Measurements from ENCODE around the gene DOCK1.
"Not testable (repeated sequence)": the region's sequence is repeated elsewhere in the genome, so short reads cannot be mapped to it uniquely, and the experiment has no call there.

The DOCK1 gene

GRCh38 chr10:126904818-126905701 lies at the start of gene DOCK1:
Gene DOCK1 (plus strand): TSS chr10:126905428. CDS start chr10:126905518, 90 bp downstream.
- DNase-seq, result no peak

DNA sequence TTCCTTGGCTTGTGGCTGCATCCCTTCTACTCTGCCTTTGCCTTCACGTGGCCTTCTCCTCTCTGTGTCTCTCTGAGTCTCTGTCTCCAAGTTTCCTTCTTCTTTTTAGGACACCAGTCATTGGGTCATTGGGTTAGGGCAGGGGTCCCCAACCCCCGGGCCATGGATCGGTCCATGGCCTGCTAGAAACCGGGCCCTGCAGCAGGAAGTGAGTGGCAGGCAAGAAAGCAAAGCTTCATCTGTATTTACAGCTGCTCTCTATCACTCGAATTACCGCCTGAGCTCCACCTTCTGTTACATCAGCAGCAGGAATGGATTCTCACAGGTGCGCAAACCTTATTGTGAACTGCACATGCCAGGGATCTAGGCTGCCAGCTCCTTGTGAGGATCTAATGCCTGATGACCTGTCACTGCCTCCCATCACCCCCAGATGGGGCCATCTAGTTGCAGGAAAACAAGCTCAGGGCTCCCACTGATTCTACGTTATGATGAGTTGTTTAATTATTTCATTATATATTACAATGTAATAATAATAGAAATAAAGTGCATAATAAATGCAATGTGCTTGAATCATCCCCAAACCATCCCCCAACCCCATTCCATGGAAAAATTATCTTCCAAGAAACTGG lies 47.9 kb upstream of the DOCK1 start:
- DNase-seq, result no peak

DNA sequence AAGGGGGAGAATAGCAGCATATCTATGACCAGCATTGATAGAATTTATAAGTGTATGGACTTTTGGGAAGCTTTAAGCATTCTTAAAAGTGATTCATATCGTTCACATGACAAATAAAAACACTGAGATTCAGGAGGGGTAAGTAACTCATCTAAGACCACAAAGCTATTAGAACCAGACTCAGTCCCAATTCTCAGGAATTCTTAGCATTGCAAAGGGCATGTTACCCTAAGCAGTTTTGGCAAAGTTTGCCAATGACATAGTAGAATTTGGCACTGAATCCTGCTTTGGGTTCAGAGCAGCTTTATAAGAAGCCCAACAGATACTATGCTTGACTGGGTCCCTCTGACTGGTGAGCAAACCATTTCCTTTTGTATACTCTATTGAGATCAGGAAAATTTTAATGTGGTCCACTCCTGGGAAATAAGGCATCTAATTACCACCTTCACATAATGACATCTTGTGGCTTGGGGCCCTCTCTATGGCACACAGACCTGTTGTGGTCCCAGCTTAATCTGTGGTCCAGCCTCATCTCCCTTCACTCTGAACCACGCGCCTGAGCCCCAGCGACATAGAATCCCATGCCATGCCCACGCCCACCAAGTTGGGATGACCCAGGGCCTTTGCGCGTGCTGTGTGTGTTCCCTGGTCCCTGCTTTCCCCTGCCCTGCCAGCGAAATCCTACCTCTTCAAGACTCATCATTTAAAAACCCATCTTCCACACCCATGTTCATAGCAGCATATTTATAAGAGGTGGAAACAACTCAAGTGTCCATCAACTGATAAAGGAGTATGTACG lies 37.5 kb upstream of the DOCK1 start:
- DNase-seq, result no peak

- no peak for DNase-seq
These were observed 36.9 kb upstream of the DOCK1 start for GRCh38 chr10:126868371-126868770.

- DNase-seq, result no peak
These were observed 33.1 kb upstream of the DOCK1 start for GRCh38 chr10:126872135-126872534.

DNA sequence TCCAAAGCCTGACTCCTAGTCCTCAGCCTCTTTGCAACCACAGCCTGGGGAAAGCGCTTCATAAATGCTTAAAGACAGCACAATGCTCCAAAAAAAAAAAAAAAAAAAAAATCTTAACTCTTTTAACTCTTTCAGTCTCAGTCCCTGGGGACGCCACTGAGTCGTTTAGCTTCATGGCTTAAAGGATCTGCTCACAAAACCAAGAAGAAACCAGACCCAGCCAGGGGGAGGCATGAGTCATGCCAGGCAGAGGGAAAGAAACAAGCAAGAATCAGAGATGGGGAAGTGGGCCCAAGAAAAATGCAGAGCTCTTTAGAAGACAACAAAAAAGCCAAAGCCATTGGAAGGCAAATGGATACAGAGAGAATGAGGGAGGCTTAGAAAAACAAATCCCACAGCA lies 32.5 kb upstream of the DOCK1 start:
- no peak for DNase-seq

- no peak for DNase-seq
These were observed 28.8 kb upstream of the DOCK1 start for GRCh38 chr10:126876456-126876855.

DNA sequence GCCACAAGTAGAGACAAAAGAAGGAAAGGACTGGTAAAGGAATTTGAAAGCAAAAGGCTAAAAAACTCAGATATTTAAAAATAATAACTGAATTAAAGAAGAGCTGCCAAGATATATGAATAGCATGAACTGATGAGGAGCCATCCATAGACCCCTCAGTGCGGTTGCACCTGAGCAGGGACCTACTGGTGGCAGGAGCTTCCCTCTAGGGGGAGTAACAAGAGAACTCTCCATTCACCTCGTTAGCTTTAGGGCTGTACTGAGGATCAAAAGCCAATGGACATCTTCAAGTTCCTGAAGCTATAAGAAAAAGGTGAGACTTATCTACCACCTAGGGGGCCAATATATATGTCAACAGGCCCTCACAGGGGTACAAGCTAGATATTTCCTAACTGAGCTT lies 27.8 kb upstream of the DOCK1 start:
- DNase-seq, result no peak

DNA sequence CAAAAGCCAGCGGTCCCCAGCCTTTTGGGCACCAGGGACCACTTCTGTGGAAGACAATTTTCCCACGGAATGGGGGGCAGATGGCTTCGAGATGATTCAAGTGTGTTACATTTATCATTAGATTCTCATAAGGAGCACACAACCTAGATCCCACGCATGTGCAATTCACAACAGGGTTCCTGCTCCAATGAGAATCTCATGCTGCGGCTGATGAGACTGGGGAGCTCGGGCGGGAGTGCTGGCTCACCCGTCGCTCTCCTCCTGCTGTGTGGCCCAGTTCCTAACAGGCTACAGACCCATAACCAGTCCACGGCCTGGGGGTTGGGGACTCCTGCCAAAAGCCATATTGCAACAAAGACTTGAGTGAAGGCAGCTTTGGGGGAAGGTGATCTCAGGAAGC lies 26.6 kb upstream of the DOCK1 start:
- DNase-seq, result no peak

DNA sequence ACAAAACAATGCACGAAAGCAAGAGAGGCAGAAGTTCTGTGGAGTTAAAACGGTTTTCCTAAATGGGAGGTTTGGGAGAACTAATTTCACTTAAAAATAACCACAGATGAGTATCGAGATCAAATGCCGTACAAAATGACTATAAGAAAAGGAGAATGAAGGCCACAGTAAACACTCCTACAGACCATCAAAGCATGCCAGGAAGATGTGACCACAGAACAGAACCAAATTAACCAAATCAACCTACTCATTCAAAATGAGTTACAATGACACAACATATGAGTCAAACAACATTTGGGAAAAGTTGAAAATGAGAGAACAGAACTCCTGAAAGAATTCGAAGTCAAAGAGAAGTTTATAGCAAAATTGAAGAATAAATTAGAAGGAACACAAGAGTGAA lies 24.3 kb upstream of the DOCK1 start:
- DNase-seq, result no peak

DNA sequence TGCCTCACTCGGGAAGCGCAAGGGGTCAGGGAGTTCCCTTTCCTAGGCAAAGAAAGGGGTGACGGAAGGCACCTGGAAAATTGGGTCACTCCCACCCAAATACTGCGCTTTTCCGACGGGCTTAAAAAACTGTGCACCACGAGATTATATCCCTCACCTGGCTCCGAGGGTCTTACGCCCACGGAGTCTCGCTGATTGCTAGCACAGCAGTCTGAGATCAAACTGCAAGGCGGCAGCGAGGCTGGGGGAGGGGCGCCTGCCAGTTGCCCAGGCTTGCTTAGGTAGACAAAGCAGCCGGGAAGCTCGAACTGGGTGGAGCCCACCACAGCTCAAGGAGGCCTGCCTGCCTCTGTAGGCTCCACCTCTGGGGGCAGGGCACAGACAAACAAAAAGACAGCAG lies 23.2 kb upstream of the DOCK1 start:
- DNase-seq, result not testable (repeated sequence)

- not testable (repeated sequence) for DNase-seq
These were observed 16.8 kb upstream of the DOCK1 start for GRCh38 chr10:126888436-126888835.

- DNase-seq, result no peak
These were observed 15.8 kb upstream of the DOCK1 start for GRCh38 chr10:126889421-126889820.

DNA sequence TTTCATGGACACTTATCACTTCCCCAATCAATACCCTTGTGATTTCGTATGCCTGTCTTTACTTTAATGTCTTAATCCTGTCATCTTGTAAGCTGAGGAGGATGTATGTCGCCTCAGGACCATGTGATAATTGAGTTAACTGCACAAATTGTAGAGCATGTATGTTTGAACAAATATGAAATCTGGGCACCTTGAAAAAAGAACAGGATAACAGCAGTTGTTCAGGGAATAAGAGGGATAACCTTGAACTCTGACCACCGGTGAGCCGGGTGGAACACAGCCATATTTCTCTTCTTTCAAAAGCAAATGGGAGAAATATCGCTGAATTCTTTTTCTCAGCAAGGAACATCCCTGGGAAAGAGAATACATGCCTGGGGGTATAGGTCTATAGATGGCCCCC lies 14.4 kb upstream of the DOCK1 start:
- DNase-seq, result not testable (repeated sequence)

DNA sequence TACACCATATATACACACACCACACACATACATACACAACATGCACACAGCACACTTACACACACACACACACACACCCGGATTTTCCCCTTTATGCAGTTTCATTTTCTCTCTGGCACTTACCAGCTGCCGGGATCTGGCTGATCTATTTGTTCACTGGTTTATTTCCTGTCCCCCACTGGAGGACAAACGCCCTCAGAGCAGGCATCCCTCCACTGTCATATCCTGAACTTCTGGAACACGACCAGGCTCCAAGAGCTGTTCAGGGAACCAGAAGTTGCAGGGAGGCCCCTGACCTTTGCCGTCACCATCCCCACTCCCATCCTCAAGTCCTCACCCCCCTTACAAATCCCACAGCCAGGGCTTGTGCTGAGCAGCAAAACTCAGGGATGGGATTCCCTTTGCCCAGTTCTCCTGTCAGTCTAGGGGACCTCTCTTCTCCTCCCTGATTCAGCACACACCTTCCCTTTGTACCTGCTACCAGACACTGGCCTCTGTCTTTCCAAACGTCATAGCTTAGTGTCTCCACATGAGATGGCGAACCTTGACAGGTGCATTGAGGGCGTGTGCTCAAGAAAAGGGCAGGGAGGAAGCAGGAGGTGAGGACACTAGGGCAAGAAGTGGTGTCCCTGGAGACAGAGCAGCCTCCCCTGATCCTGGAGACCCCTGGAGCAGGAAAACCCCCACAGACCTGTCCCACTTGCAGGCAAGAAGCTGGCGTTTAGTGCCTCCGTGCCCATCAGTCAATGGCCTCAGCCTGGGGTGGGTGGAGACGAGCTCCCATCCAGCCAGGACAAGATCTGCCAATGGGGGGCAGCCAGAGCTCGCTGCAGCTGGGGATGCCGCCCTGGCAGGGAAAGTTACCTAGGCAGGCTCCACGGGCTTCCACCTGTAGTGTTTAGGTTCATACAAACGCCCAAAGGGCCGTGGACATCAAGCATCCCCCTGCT lies 12.7 kb upstream of the DOCK1 start:
- DNase-seq, result no peak

DNA sequence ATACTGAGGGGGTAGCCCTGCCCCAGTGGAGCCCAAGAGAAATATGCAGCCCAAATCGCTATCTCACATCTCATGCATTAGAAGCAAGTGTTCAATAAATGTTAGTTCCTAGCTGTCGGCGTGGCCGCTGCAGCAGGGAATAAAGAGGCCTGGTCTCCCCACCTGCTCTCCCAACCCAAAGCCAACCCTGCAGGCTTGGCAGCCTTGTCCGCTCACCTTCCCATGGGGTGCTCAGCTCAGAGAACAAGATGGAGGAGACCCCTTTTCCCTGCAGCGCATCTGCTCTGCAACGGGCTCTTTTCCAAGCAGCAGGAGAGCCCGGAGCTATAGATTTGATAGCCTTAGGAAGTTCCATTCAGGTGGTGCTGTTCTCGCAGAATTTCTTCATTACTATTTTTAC lies 12.0 kb upstream of the DOCK1 start:
- no peak for DNase-seq

DNA sequence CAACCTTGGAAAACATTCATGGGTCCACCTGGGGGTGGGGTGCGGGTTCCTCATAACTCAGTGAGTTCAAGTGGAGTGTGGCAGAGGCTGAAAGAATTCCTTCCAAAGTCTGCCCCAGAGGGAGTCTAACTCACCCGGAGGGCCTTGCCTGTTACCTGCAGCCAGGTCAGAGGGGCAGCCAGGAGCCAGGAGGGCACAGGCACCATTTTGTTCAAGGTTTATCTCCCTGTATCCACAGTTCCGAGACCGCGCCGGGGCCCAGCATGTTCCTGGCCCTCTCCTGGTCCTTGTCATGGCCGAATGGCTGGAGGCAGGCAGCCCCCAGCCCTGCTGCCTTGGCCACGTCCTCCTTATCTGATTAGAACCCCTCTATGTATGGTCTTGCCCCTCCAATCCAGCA lies 11.4 kb upstream of the DOCK1 start:
- DNase-seq, result no peak

DNA sequence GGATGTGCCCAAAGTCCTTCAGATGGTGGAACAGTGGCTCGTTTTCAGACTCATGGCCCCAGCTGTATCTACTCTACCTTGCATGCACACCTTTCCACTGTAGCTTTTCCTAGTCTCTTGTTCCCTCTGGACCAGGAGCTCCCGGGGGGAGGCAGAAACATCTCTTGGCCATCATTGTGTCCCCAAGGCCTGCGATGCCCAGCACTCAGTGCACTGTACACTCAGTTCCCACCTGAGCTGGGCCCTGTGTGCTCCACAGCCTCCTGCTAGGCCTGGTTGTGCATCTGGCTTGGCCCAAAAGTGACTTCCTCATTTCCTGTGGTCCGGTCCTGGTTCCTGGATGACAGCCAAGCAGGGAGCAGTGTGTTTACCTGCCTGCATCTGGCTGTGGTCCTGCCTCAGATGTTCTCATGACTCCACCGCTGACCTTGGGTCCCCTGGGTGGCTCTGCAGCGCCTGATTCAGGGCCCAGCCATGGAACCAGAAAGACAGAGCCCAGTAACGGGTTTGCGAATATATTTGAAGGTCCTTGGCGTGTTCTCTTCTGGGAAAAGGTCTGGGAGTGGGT lies 9.9 kb upstream of the DOCK1 start:
- DNase-seq, result no peak

DNA sequence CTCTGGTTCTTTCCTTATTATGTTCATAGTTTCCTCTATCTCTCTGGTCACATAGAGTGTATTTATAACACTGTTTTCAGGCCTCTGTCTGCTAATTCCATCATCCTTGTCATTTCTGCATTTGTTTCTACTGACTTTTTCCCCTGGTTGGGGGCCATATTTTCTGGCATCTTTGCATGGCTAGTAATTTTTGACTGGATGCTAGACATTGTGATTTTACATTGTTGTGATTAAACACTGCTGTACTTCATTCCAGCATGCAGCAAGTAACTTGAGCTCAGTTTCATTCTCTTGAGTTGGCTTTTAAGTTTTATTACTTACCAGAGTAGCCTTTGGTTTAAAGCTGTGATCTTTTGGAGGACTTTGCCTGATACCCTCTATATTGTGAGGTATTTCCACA lies 6.8 kb upstream of the DOCK1 start:
- DNase-seq, result no peak

GRCh38 chr10:126899529-126899928 lies 5.7 kb upstream of the DOCK1 start:
- DNase-seq, result not testable (repeated sequence)

GRCh38 chr10:126902157-126902556 lies 3.1 kb upstream of the DOCK1 start:
- DNase-seq, result no peak
